Forelimb muscle (tissue), 1 donor: ENCODE measurements around the gene CELF4. TPM values are rescaled to one million over a fixed set of nuclear protein-coding genes. Genes with fewer than 3 reads are reported as not detected.

Source experiments
- DNase-seq: peaks from one replicate; pipeline ENCODE4 v3.0.0-alpha.2; 2013; ENCODE audit warnings: low read depth
- polyA plus RNA-seq: library from polyadenylated mRNA; unstranded; fragments of 120-200 nt; gene quantifications from one replicate; pipeline ENCODE4 v1.2.1, GENCODE V29; 2013; ENCODE audit not compliant: insufficient read length

CELF4 gene
- polyA plus RNA-seq, 1 donor, result 1.1 TPM

DNA sequence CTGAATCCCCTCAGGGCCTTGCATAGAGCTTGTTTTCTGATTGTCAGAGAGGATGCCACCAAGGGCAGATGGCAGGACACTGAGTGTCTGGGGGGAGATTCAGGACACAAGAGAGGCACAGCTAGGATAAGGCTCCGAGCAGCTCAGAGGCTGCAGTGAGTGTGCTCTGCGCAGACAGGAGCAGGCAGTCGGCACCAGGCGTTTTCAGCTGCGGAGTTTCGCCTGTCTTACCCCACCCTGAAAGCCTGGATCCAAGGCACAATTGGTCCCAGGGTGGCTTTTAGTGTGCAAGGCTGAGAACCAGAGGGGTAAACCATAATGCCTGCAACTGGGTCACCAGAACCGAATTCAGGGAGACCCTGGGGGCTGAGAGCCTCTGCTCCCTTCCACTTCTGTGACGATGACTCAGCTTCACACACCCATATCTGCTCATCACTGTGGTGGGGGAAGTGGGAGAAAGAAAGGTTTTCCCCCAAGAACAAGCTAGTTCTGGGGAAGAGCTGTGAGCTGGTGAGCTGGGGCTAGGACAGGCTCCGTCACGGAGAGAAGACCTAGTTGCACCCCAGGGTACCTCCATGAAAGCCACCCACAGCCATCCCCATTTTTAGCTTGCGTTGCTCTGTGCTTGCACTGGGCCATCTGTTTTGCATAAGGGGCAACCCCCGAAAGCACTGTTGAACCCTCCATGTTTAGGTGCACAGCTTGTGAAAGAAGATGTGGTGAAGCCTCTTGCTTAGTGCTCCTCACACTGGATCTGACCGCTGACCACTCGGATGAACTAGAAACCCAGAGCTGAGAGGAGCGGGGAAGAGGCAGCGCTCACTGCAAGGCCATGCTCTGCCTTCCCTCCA lies 173.7 kb downstream of the CELF4 start:
- DNase-seq, result no peak

DNA sequence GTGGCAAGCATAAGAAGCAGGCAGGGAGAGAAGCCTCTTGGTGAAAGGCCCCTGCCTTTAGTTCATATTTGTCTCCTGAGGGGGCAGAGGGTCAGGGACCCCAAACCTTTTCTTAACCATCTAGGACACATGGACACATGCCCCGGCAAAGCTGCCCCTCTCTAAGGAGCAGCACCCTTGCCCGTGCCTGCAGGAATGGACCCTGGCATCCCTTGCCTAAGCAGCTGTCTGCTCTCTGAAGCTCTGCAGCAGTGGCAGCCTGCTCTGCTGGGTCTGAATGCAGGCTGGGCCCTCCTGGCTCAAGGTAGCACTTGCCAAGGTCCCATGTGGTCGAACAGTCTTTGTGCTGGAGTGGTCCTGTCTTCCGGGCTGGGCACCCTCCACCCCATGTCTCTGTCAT lies 174.4 kb downstream of the CELF4 start:
- no peak for DNase-seq

DNA sequence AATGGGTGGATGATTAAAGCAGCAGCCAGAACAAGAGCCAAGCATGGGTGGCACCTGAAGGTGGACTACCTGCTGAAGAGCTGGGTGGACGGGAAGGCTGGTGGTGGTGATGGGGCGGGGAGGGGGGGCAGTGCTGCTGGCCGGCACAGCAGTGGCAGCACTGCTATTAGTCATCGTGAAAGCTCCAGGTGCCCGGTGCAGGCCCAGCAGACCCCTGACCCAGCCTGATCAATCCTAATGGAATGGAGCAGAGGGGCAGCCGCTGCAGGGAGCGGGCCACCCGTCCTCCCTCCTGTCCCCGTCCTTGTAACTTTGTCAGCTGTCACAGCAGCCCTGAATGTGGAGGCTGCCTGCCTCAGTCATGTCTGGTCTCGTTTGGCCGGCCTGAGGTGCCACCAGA lies 174.9 kb downstream of the CELF4 start:
- no peak for DNase-seq

DNA sequence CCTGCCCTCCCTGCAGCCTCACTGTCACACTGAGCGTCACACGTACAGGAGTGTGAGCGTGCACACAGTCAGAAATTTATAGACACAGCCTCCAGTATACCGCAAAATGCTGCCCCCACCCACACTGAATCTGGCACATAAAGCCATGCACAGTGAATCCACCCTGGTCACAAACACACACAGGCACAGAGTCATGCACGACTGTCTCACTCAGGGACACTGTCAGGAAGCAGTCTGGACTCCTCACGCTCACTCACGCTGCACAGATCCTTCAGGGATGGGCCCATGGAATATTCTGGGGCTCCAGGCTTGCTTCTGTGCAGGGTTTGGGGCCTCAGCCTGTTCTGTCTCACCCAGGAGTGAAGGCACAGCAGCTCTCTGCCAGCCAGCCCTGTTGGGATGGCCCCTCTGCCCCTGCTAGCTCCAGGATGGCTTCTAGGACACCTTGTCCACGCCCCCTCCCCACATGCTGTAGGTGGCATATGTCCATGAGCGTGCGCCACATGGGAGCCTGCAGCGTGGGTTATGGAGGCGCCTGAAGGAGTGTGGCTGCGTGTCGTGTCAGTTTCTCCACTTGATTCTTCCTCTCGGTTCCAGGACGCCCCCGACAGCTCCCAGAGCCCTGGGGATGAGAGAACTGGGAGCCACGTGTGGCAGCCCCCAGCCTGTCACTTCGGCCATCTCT lies 175.8 kb downstream of the CELF4 start:
- no peak for DNase-seq

DNA sequence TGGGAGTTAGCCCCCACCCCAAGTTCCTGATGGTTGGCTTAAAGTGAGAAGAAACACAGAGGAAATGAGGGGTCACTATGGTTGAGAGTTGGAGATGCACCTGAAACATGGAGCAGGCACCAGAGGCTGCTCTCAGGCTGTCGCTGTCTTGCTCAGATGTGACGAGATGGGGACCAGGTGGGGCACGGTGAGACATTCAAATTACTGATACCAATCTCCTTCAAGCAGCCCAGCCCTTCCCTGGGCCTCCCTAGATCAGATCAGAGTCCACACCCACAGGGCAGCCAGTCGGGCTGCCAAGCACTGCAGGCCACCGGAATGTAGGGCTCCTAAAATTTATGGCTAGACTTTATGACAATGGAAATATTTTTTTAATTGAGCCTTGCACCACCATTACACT lies 176.6 kb downstream of the CELF4 start:
- DNase-seq, result no peak

DNA sequence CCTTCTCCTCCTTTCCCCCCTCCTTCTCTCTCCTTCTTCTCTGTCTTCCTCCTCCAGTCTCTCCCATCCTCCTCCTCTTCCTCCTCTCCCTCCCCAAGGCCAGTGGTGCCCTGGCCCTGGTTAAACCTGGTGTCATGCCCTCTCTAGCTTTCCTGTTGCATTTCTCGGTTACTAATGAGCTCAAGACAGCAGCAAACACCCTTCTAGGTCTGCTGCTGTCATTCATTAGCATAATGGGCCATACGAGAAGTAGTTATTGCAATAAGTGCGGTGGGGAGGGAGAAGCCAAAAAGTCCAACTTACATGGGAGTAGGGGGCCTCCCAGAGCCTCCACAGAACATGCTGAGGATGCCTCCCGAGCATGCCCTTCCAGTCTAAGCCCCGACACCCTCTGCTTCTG lies 177.2 kb downstream of the CELF4 start:
- DNase-seq, result no peak

DNA sequence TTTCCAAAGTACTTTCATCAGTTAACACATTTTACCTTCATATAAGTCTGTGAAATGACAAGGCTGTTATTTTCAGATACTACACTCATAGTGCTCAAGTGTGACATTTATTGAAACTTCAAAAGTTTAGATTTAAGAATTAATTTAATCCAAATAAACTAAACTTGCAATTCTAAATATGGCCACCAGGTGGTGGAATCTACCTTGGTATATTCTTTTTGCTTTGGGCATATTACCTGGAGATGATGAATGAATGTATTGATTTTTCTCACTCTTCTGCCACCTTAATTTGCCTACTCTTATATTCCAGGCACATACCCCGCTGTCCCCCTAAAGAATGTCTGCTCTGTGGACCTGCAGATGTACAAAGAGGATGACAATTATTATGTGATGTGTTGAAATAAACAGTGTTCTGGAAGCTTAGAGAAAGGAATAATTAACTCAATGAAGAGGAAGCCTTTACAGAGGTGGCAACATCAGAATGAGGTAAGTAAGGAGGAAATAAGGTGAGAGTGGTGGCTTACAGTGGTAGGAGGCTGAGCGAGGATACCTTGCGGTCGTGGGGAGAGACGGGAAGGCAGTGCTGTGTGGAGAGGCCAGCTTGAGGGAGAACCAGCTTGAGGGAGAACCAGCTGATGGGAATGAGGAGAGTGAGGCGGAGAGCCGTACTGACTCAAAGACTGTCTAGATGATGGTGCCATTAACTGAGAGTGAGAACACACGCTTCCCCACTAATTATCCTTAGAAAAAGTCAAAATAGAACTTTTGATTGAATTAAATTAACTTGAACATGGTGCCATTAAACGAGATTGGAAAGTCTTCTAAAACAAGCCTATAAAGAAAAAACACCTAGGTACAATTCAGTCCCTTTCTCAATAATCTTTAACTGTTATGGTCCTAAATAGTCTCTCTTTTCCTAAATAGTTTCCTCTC lies 179.5 kb downstream of the CELF4 start:
- DNase-seq, result no peak

DNA sequence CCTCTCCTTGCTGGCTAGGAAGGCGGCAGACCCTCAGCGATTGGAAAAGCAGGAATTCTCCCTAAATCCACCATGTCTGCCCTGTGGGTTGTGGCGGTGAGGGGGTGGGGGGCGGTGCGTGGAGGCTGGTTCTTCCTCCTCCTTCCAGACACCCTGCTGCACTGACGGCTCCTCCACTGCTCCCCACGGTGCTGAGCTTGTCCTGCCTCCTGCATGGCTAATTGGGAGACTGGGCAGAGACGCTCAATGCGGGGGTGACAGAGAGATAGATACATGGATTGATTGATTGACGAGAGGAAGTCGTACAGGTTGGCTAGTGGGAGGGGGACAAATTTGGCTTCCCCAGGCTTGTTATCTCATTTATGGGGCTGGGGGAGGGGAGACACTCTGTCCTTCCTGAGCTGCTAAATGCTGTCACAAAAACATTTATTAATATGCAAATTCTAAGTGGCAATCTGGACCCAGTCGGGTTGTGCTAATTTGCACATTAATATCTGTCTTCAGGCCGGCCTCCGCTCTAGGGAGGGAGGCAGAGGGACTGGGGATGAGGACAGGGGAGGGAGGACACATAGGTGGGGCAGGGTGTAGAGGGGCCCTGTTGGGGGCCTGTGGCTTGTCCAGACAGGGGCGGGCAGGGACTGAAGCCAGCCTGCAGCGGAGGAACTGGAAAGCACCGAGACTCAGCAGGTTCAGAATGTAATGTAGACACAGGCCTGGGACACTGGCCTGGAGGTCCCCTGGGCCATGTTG lies 181.6 kb downstream of the CELF4 start:
- DNase-seq, result no peak

DNA sequence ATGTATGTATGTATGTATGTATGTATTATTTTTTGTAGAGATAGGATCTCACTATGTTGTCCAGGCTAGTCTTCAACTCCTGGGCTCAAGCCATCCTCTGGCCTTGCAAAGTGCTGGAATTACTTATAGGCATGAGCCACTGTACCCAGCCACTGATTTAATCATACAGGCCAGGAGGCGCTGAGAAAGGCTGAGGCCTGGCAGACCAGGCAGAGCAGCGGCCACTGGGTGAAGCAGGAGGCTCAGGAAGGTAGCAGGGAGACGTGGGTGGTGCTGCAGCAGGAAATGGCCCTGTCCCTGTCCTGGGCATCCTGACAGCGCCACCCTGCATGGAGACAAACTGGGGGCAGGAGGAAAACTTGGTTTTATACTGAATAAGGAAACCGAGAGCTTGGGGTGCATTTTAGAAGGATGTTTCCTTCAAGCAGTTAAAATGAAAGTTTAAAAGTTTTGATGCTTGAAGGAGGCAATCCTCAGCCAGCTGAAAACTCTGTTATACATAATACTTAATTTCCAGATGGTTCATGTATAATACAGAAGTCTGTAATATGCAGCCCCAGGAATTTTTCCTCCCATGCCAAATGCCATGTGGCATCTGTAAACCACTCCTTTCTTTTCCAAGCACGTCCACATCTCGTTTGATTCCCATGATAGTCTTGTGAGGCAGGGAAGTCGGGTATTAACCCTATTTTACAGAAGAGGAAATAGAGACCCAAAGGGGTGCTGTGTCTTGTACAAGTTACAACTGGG lies 182.4 kb downstream of the CELF4 start:
- no peak for DNase-seq

DNA sequence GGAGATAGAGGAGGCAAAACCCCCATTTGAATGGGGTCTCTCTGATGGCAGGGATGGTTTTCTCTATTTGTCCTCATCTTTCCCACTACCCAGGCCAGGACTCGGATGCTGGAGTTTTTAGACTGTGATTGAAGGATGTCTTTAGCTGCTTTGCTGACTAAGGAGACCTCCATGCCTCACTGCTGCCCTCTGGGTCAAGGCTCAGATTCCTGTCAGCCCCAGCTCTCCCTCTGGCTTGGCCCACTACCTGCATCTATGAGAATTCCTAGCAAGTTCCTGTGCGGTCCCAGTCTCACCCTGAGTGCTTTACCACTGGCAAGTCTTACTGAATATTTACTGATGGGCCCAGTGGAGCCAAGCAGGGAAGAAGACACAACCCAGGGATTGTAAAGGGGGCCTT lies 184.0 kb downstream of the CELF4 start:
- no peak for DNase-seq

DNA sequence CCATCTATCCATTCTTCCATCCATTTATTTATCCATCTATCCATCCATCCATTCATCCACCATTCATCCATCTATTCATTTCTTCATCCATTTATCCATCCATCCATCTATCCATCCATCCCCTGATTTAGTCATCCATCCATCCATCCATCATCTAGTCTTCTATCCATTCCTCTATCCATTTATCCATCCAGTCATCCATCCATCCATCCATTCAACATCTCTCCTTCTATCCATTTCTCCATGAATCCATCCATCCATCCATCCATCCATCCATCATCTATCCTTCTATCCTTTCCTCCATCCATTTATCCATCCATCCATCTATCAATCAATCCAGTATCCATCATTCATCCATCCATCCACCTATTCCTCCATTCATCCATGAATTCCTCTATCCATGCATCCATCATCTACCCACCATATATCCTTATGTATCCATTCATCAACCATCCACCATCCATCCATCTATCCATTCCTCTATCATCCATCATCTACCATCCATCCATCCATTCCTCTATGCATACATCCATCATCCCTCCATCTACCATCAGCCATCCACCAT lies 185.0 kb downstream of the CELF4 start:
- no peak for DNase-seq

DNA sequence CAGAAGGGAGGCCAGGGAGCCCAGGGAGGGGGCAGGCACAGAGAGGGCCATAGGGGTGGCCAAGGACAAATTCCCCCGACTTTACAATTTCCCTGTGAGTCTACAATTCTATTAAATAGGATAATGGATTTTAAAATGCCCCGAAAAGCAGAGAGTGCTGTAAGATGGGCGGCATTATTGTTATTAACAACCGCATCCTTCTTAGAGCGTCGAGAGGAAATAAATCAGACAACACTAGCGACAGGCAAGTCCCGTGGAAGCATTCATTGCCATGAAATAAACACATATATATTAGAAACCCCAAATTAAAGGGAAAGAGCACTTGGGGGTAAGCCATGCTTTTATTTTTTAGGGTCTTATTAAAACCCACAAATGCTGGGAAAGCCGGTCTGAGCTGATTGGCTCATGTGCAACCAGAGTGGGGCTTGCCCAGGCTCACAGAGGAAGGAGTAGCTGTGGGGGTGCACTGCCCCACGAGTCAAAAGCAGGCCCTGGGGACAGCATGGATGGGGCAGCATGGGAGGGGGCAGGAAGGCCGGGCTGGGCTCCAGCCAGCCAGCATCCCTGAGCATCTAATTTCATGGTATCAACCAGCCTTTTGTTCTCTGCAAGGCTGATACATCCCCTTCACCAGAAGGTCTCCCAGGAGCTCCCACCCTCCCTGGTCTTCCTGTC lies 187.1 kb downstream of the CELF4 start:
- no peak for DNase-seq

DNA sequence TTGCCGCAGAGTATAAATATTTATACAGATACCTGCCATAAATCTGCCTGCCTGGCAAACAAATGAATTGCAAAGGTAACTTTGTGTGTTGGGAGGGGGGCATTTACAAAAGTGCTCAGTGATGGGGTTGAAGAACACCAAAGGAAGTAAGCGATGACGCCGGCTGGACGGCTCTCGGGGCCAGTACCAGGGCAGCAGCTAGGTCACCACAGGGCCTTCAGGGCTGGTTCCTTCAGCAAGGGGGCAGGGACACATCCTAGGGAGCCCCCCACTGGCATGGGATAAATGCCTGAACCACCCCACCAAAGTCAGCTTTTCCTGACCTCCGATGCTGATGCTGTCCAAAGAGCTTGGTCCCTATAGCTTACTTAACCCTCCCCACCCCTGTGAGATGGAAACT lies 190.4 kb downstream of the CELF4 start:
- DNase-seq, result no peak

DNA sequence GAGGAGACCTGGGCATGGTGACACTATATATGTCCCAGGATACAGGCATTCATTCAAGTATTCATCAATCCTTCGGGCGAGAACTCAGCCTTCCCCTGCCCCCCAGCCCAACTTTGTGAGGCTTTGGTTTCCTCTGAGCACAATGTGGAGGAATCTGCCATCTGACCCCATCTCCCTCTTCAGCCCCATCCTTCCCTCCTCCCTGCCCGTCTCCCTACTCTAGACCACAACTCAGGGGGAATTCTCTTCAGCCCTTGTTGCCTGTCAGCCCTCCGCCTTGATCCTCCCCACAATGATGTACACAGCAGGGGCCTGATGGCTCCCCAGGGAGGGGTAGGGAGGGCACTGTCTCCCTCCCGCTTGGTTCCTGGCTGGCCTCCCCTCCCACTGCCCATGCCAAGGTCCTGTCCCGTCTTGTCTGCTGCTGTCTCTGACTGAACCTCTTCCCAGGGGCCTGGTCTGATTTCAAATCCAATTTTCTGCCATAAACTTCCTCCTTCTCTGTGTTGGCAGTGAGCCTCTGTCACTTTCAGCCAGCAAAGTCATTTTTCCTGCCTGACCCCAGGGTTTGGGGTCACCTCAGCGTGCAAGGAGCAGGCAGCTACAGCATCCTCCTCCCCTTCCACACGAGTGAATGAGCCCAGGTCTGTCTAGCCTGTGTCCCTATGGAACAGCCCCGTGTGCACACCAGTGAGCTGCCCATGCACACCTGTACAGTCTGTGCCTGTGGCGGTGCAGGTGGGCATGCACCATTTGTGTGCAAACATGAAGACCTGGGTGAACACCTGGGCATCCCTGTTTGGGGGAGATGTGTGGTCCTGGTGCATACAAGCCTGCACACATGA lies 197.3 kb downstream of the CELF4 start:
- no peak for DNase-seq

DNA sequence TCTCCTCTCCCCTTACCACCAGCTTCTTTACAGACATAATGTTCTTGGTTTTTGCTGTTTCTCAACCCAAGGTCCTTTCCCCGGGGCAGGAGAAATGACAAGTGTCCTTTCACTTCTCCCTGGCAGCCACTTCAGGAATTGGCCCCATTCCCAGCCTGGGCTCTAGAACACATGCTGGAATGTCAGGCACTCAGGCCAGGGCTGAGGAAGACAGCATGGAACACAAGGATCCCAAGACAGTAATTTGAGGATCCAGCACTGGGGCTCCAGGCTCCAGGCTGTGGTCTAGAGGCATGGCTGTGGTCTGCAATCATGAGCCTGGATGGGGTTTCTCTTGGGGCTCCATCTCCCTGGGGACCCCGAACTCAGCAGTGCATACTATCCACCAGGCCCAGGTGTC lies 201.4 kb downstream of the CELF4 start:
- DNase-seq, result no peak

DNA sequence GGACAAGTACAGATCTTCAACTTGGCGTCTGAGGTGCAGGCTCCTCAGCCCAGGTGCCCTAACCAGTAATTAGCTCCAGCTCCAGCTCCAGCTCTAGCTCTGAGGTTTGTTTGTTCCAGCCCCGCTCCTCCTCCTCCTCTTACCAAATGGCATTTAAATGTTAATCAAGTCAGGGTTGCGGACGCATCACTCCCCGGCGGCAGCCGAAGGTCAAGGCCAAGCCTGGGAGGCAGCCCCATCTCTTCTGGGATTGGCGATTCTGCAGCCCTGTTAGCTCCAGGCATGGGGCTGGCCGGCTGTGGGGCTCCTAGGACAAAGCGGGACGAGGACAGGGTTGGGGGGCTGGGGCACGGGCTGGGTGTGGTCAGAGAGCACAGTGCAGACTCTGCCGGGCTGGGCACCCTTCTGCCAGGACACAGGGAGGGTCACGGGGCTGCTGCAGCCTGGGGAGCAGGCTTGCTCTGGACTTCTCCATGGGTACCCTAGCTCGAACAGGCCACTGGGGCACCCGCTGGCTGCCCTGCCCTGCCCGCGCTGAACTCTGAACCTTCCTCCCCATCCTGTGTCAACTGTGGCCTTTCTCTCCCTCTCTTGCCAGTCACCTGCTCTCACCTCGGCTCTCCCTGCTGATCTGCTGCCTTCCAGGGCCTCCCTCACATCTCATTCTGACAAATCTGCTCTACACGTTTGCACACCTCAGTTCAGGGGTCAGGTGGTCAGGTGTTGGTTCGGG lies 203.3 kb downstream of the CELF4 start:
- no peak for DNase-seq

DNA sequence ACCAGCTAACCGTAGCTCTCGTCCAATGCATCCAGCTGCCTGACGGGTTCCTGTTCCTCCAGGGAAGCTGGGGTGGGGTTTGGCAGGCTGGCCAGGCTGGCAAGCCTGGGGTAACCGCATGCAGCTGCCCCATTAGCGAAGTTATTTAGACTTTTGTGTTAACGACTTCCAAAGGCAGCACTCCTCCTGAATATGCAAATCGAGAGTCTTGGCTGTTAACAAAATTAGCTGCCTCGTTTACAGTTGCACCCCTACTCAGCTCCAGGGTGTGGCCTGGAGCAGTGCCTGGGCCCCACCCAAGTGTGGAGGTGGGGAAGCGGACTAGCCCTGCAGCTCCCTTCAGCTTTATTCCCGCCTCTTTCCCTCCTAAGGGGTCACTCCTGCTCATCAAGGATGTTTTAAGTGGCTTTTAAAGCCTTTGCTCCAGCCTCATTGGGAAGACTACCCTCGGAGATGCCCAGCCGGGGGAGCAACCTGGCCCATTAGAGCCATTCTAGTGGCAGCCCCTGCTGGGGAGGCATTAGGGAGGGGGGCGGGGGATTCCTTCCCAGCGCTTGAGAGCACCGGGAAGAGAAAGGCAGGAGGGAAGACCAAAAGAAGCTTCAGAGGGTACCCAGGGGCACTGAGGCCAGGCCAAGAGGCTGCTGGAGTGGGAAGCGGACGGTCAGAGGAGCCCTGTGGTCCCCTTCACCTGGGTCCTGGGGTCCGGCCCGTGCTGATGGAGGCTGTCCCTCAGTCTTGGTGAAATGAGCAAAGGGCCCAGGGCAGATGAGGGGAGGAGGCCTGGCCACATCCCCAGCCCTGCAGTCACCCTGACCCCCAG lies 204.1 kb downstream of the CELF4 start:
- DNase-seq, result no peak
